Ramos (cell line): Measurements from ENCODE around the gene INSM1.

Source experiments
- in situ Hi-C: fragments of 300-500 bp; cut with MboI; formaldehyde crosslinking; loops from one replicate; pipeline ENCODE4 v1.14.3; 2022; ENCODE audit warnings: low sequenced_read_pairs; ENCODE audit not compliant: unreplicated experiment

INSM1 gene

GRCh38 chr20:20414640-20415220 lies 46.8 kb downstream of the INSM1 start:
- in situ Hi-C loops: no loop called here

- in situ Hi-C loops: no loop called here
Observed at GRCh38 chr20:20415321-20415720, 47.4 kb downstream of the INSM1 start.

GRCh38 chr20:20417876-20418676 lies 50.2 kb downstream of the INSM1 start:
- in situ Hi-C loops: no loop called here
